GM23338 (cell line): ENCODE measurements around the gene PDE1A. TPM values are rescaled to one million over a fixed set of nuclear protein-coding genes. Genes with fewer than 3 reads are reported as not detected.

ENCODE experiments used
- ATAC-seq: fragments of 200-7000 bp; cut with Tn5 transposase; 3 replicates; pipeline ENCODE4 v1.9.1; 2020
- DNase-seq: peaks from one replicate; pipeline ENCODE4 v3.0.0-alpha.2; 2015; ENCODE audit warnings: low spot score
- H2AFZ ChIP-seq: fragments of 200-600 bp; sonication (generic); 2 replicates; pipeline ENCODE4 v1.8.0; 2016; ENCODE audit warnings: antibody characterized with exemption, mild to moderate bottlenecking, moderate library complexity
- H3F3A ChIP-seq: fragments of 200-600 bp; sonication (generic); replicated peaks from 2 replicates; pipeline ENCODE4 v1.8.0; 2017; ENCODE audit warnings: antibody characterized with exemption, mixed run types, low read depth
- H3K27ac ChIP-seq: fragments of 200-600 bp; sonication (generic); 2 replicates; pipeline ENCODE4 v1.6.1; 2016; ENCODE audit warnings: low read depth
- H3K27me3 ChIP-seq: fragments of 200-600 bp; sonication (generic); 2 replicates; pipeline ENCODE4 v1.8.0; 2016; ENCODE audit warnings: mild to moderate bottlenecking, mixed run types, moderate library complexity; ENCODE audit not compliant: insufficient read depth
- H3K36me3 ChIP-seq: fragments of 200-600 bp; sonication (generic); 2 replicates; pipeline ENCODE4 v1.8.0; 2016; ENCODE audit warnings: mild to moderate bottlenecking; ENCODE audit not compliant: insufficient read depth
- H3K4me1 ChIP-seq: fragments of 200-600 bp; sonication (generic); 2 replicates; pipeline ENCODE4 v1.8.0; 2016; ENCODE audit warnings: mild to moderate bottlenecking, moderate library complexity; ENCODE audit not compliant: insufficient read depth
- H3K4me2 ChIP-seq: fragments of 200-600 bp; sonication (generic); 2 replicates; pipeline ENCODE4 v1.7.1; 2017; ENCODE audit warnings: mixed run types
- H3K4me3 ChIP-seq: fragments of 200-600 bp; sonication (generic); 2 replicates; pipeline ENCODE4 v1.6.1; 2016; ENCODE audit warnings: mixed run types
- H3K79me2 ChIP-seq: fragments of 200-600 bp; sonication (generic); replicated peaks from 2 replicates; pipeline ENCODE4 v1.8.0; 2017; ENCODE audit warnings: mild to moderate bottlenecking; ENCODE audit not compliant: insufficient read depth
- H3K9me2 ChIP-seq: fragments of 200-600 bp; sonication (generic); 2 replicates; pipeline ENCODE4 v1.8.0; 2017; ENCODE audit not compliant: insufficient read depth
- H4K20me1 ChIP-seq: fragments of 200-600 bp; sonication (generic); replicated peaks from 2 replicates; pipeline ENCODE4 v1.8.0; 2017; ENCODE audit warnings: mild to moderate bottlenecking; ENCODE audit not compliant: insufficient read depth
- H3K27ac Mint-ChIP-seq: 2 replicates; pipeline ENCODE4 v1.8.0; 2020; ENCODE audit warnings: inconsistent platforms, mild to moderate bottlenecking, moderate library complexity, mixed read lengths
- H3K27me3 Mint-ChIP-seq: 3 replicates; pipeline ENCODE4 v1.8.0; 2022; ENCODE audit warnings: low read depth, mild to moderate bottlenecking, moderate library complexity, mixed read lengths, inconsistent platforms; ENCODE audit not compliant: insufficient read depth, poor library complexity
- H3K36me3 Mint-ChIP-seq: 3 replicates; pipeline ENCODE4 v1.8.0; 2021; ENCODE audit warnings: low read depth, mild to moderate bottlenecking, inconsistent platforms, moderate library complexity, mixed read lengths
- H3K4me1 Mint-ChIP-seq: 3 replicates; pipeline ENCODE4 v1.8.0; 2020; ENCODE audit warnings: mild to moderate bottlenecking, inconsistent platforms, mixed read lengths
- H3K4me3 Mint-ChIP-seq: 3 replicates; pipeline ENCODE4 v1.8.0; 2021; ENCODE audit warnings: moderate library complexity, mild to moderate bottlenecking, inconsistent platforms, mixed read lengths
- H3K9me3 Mint-ChIP-seq: 3 replicates; pipeline ENCODE4 v1.8.0; 2020; ENCODE audit warnings: moderate library complexity, mild to moderate bottlenecking, inconsistent platforms, mixed read lengths
- CREB1 ChIP-seq: fragments of 250-450 bp; sonication (Bioruptor Pico); IDR thresholded peaks from 2 replicates; pipeline ENCODE4 v1.5.0; 2020; ENCODE audit warnings: low read depth, mild to moderate bottlenecking, moderate library complexity
- EZH2 ChIP-seq: fragments of 200-600 bp; sonication (generic); IDR thresholded peaks from one replicate; pipeline ENCODE4 v1.8.0; 2017; ENCODE audit warnings: antibody characterized with exemption, mild to moderate bottlenecking, low read depth; ENCODE audit not compliant: unreplicated experiment
- JUNB ChIP-seq: IDR thresholded peaks from one replicate; pipeline ENCODE4 v1.6.1; 2016; ENCODE audit warnings: antibody characterized with exemption; ENCODE audit not compliant: unreplicated experiment
- NANOG ChIP-seq: IDR thresholded peaks from 2 replicates; pipeline ENCODE4 v1.6.1; 2016; ENCODE audit warnings: antibody characterized with exemption, borderline replicate concordance
- POLR2AphosphoS5 ChIP-seq: IDR thresholded peaks from 2 replicates; pipeline ENCODE4 v1.6.1; 2016; ENCODE audit warnings: antibody characterized with exemption, low read depth
- STAT1 ChIP-seq: IDR thresholded peaks from one replicate; pipeline ENCODE4 v1.6.1; 2016; ENCODE audit warnings: antibody characterized with exemption; ENCODE audit not compliant: unreplicated experiment
- ZNF114 ChIP-seq: fragments of 250-450 bp; sonication (Bioruptor Pico); IDR thresholded peaks from 2 replicates; pipeline ENCODE4 v1.5.0; 2020; ENCODE audit warnings: mild to moderate bottlenecking, moderate library complexity
- ZNF331 ChIP-seq: fragments of 250-450 bp; sonication (Bioruptor Pico); IDR thresholded peaks from 2 replicates; pipeline ENCODE4 v1.5.0; 2020; ENCODE audit warnings: low read depth, mild to moderate bottlenecking, moderate library complexity
- polyA plus RNA-seq: library from polyadenylated mRNA; unstranded; fragments of >200 nt; fragmentation: Nextera tagmentation; extraction: Ambion mirVana; gene quantifications from 2 replicates; pipeline ENCODE4 v1.2.1, GENCODE V29; 2016
- total RNA-seq: library from RNA; depleted of rRNA; stranded (reverse); fragments of >200 nt; shearing (Covaris generic); gene quantifications from 2 replicates; pipeline ENCODE4 v1.2.3, GENCODE V29; 2014
- TF ChIP-seq, protein P1 (sequence below): fragments of 250-450 bp; sonication (Bioruptor Pico); IDR thresholded peaks from 2 replicates; pipeline ENCODE4 v1.5.0; 2020; ENCODE audit warnings: mild to moderate bottlenecking, moderate library complexity
- TF ChIP-seq, protein P2 (sequence below): IDR thresholded peaks from 2 replicates; pipeline ENCODE4 v1.6.1; 2016; ENCODE audit warnings: antibody characterized with exemption
- TF ChIP-seq, protein P3 (sequence below), 2 experiments: fragments of 200-600 bp in 1 of 2; sonication (generic) in 1 of 2; conservative IDR thresholded peaks; 2 replicates each; pipeline versions ENCODE4 v1.5.1 to v1.6.1; 2016 to 2017; ENCODE audit warnings: antibody characterized with exemption in 2 of 2, low read depth in 2 of 2, mild to moderate bottlenecking in 2 of 2, moderate library complexity in 1 of 2

The PDE1A gene
- total and polyA plus RNA-seq, 2 experiments from 2014 or later = 0.28 to 0.31 TPM

DNA sequence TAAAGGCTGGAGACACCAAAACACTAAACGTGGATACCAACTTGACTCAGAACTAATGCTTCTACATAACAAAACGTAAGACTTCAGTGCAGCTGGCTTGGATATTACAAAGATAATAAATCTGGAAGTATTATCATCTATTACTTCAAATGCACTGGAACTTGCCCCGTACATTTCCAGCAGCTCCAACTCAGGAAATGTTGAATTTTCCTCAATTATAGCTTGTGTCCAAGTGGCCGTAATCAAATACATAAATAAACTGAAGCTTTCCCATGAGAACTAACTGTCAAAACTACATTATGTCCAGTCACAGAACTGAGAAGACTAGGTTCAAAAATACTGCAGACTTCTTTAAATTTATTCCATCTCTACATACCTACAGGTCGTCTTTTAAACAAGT is 6.2 kb downstream of the PDE1A start:
- Mint-ChIP-seq H3K9me3 (no peaks in the 10 kb centered on the region), H3K4me1 (no peaks in the 10 kb centered on the region; the same call in 1 of the 3 replicates), H3K27me3 (no peaks in the 10 kb centered on the region), H3K36me3 (no peaks in the 10 kb centered on the region), H3K27ac (no peak overlapping the region), H3K4me3 (no peak overlapping the region)
- no peaks in the 10 kb centered on the region for H3K9me2 ChIP-seq
- no peak overlapping the region for H3K4me2 ChIP-seq
- H3K4me3 ChIP-seq = no peak overlapping the region
- H4K20me1 ChIP-seq = no peaks in the 10 kb centered on the region
- H2AFZ ChIP-seq = no peak overlapping the region
- H3K4me1 ChIP-seq = no peaks in the 10 kb centered on the region
- DNase-seq (no peak), ATAC-seq (no peak)
- TF ChIP-seq STAT1 (no peak), EZH2 (no peak), ZNF114 (no peak), JUNB (no peak), NANOG (no peak), CREB1 (CRISPR knock-in tag) (no peak), ZNF331 (CRISPR knock-in tag) (no peak), POLR2AphosphoS5 (no peak)
- TF ChIP-seq, protein P1, sequence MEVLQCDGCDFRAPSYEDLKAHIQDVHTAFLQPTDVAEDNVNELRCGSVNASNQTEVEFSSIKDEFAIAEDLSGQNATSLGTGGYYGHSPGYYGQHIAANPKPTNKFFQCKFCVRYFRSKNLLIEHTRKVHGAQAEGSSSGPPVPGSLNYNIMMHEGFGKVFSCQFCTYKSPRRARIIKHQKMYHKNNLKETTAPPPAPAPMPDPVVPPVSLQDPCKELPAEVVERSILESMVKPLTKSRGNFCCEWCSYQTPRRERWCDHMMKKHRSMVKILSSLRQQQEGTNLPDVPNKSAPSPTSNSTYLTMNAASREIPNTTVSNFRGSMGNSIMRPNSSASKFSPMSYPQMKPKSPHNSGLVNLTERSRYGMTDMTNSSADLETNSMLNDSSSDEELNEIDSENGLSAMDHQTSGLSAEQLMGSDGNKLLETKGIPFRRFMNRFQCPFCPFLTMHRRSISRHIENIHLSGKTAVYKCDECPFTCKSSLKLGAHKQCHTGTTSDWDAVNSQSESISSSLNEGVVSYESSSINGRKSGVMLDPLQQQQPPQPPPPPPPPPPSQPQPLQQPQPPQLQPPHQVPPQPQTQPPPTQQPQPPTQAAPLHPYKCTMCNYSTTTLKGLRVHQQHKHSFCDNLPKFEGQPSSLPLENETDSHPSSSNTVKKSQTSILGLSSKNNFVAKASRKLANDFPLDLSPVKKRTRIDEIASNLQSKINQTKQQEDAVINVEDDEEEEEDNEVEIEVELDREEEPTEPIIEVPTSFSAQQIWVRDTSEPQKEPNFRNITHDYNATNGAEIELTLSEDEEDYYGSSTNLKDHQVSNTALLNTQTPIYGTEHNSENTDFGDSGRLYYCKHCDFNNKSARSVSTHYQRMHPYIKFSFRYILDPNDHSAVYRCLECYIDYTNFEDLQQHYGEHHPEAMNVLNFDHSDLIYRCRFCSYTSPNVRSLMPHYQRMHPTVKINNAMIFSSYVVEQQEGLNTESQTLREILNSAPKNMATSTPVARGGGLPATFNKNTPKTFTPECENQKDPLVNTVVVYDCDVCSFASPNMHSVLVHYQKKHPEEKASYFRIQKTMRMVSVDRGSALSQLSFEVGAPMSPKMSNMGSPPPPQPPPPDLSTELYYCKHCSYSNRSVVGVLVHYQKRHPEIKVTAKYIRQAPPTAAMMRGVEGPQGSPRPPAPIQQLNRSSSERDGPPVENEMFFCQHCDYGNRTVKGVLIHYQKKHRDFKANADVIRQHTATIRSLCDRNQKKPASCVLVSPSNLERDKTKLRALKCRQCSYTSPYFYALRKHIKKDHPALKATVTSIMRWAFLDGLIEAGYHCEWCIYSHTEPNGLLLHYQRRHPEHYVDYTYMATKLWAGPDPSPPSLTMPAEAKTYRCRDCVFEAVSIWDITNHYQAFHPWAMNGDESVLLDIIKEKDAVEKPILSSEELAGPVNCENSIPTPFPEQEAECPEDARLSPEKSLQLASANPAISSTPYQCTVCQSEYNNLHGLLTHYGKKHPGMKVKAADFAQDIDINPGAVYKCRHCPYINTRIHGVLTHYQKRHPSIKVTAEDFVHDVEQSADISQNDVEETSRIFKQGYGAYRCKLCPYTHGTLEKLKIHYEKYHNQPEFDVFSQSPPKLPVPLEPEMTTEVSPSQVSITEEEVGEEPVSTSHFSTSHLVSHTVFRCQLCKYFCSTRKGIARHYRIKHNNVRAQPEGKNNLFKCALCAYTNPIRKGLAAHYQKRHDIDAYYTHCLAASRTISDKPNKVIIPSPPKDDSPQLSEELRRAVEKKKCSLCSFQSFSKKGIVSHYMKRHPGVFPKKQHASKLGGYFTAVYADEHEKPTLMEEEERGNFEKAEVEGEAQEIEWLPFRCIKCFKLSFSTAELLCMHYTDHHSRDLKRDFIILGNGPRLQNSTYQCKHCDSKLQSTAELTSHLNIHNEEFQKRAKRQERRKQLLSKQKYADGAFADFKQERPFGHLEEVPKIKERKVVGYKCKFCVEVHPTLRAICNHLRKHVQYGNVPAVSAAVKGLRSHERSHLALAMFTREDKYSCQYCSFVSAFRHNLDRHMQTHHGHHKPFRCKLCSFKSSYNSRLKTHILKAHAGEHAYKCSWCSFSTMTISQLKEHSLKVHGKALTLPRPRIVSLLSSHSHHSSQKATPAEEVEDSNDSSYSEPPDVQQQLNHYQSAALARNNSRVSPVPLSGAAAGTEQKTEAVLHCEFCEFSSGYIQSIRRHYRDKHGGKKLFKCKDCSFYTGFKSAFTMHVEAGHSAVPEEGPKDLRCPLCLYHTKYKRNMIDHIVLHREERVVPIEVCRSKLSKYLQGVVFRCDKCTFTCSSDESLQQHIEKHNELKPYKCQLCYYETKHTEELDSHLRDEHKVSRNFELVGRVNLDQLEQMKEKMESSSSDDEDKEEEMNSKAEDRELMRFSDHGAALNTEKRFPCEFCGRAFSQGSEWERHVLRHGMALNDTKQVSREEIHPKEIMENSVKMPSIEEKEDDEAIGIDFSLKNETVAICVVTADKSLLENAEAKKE = no peak
- TF ChIP-seq, protein P2, sequence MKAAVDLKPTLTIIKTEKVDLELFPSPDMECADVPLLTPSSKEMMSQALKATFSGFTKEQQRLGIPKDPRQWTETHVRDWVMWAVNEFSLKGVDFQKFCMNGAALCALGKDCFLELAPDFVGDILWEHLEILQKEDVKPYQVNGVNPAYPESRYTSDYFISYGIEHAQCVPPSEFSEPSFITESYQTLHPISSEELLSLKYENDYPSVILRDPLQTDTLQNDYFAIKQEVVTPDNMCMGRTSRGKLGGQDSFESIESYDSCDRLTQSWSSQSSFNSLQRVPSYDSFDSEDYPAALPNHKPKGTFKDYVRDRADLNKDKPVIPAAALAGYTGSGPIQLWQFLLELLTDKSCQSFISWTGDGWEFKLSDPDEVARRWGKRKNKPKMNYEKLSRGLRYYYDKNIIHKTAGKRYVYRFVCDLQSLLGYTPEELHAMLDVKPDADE = no peak
- TF ChIP-seq, protein P3, sequence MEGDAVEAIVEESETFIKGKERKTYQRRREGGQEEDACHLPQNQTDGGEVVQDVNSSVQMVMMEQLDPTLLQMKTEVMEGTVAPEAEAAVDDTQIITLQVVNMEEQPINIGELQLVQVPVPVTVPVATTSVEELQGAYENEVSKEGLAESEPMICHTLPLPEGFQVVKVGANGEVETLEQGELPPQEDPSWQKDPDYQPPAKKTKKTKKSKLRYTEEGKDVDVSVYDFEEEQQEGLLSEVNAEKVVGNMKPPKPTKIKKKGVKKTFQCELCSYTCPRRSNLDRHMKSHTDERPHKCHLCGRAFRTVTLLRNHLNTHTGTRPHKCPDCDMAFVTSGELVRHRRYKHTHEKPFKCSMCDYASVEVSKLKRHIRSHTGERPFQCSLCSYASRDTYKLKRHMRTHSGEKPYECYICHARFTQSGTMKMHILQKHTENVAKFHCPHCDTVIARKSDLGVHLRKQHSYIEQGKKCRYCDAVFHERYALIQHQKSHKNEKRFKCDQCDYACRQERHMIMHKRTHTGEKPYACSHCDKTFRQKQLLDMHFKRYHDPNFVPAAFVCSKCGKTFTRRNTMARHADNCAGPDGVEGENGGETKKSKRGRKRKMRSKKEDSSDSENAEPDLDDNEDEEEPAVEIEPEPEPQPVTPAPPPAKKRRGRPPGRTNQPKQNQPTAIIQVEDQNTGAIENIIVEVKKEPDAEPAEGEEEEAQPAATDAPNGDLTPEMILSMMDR (conservative IDR thresholded peaks at IDR 0.05; ENCODE audit: low read depth in 2 of 2) = no peak
- no peaks in the 10 kb centered on the region for H3F3A ChIP-seq
- no peaks in the 10 kb centered on the region for H3K27me3 ChIP-seq
- H3K79me2 ChIP-seq = no peaks in the 10 kb centered on the region
- H3K27ac ChIP-seq = no peak overlapping the region
- no peaks in the 10 kb centered on the region for H3K36me3 ChIP-seq
